ENCODE measurements around the gene TCERG1L.
"Not testable (repeated sequence)": the region's sequence is repeated elsewhere in the genome, so short reads cannot be mapped to it uniquely, and the experiment has no call there.

The TCERG1L gene

DNA sequence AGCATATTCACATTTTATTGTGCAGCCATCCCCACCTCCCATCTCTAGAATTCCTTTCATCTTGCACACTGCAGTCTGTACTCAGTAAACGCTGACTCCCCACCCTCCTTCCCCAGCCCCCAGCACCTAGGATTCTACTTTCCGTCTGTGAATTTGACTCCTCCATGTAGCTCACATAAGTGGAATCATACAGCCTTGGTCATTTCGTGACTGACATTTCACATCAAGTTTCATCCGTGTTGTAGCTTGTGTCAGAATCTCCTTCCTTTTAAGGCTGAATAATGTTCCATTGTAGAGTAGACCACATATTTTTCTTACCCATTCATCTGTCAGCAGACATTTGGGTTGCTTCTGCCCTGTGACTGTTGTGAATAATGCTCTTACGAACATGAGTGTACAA is 26.2 kb upstream of the TCERG1L start:
- Histone ChIP-seq H3K4me3 (ENCODE audit: low read length) (no peak overlapping the region), H2AFZ (ENCODE audit: low read depth, low read length) (no peak overlapping the region), H3K9me3 (ENCODE audit: low read length) (no peaks in the 10 kb centered on the region), H3K36me3 (ENCODE audit: insufficient read depth, low read length) (no peaks in the 10 kb centered on the region), H3K27me3 (ENCODE audit: insufficient read depth, low read length) (no peaks in the 10 kb centered on the region), H3K4me1 (ENCODE audit: insufficient read depth, low read length) (no peaks in the 10 kb centered on the region)

DNA sequence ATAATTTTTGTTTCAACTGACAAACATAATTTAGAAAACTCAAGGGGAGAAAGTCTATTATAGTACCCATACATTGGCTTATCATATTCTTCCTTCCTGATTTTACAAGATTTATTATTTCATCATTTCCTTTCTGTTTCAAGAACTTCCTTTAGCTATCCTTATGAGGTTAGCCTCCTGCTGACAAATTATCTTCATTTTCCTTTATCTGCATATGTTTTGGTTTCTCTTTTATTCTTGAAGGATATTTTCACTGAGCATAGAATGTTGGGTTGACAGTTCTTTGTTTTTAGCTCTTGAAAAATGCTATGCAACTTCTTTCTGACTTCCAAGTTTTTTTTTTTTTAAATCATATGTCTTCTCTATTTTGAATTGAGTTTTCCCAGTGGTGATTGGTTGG is 21.3 kb upstream of the TCERG1L start:
- H3K27me3 ChIP-seq (ENCODE audit: insufficient read depth, low read length): no peaks in the 10 kb centered on the region
- no peaks in the 10 kb centered on the region for H3K9me3 ChIP-seq (ENCODE audit: low read length)
- H3K36me3 ChIP-seq (ENCODE audit: insufficient read depth, low read length): no peaks in the 10 kb centered on the region
- H3K4me3 ChIP-seq (ENCODE audit: low read length): no peak overlapping the region
- H2AFZ ChIP-seq (ENCODE audit: low read depth, low read length): no peak overlapping the region
- H3K4me1 ChIP-seq (ENCODE audit: insufficient read depth, low read length): no peaks in the 10 kb centered on the region

DNA sequence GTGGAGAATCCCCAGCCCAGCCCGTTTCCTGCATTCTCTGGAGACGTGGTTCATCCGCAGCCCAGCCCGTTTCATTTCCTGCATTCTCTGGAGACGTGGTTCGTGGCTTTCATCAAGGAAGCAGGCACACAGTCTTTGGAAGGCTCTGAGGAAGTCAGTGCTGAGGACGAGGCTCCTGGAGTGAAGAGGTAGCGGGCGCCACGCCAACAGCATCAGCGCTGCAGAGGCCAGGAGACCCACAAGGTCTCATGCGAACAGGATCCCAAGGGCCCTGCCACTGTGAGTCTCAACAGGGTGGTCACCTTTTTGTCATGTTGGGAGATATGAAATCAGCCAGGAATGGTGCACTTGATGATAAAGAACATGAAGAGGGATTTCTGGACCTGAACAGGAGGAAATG is 12.4 kb upstream of the TCERG1L start:
- H3K27me3 ChIP-seq (ENCODE audit: insufficient read depth, low read length): peaks cover 4% of the 10 kb centered on the region
- no peaks in the 10 kb centered on the region for H3K9me3 ChIP-seq (ENCODE audit: low read length)
- H3K36me3 ChIP-seq (ENCODE audit: insufficient read depth, low read length): no peaks in the 10 kb centered on the region
- no peak overlapping the region for H3K4me3 ChIP-seq (ENCODE audit: low read length)
- H2AFZ ChIP-seq (ENCODE audit: low read depth, low read length): no peak overlapping the region
- no peaks in the 10 kb centered on the region for H3K4me1 ChIP-seq (ENCODE audit: insufficient read depth, low read length)

- peaks cover 6% of the 10 kb centered on the region for H3K27me3 ChIP-seq (ENCODE audit: insufficient read depth, low read length)
- no peaks in the 10 kb centered on the region for H3K36me3 ChIP-seq (ENCODE audit: insufficient read depth, low read length)
- no peaks in the 10 kb centered on the region for H3K9me3 ChIP-seq (ENCODE audit: low read length)
- H3K4me3 ChIP-seq (ENCODE audit: low read length): no peak overlapping the region
- H2AFZ ChIP-seq (ENCODE audit: low read depth, low read length): no peak overlapping the region
- H3K4me1 ChIP-seq (ENCODE audit: insufficient read depth, low read length): no peaks in the 10 kb centered on the region
Measured at GRCh38 chr10:131323025-131323424, 11.5 kb upstream of the TCERG1L start.

DNA sequence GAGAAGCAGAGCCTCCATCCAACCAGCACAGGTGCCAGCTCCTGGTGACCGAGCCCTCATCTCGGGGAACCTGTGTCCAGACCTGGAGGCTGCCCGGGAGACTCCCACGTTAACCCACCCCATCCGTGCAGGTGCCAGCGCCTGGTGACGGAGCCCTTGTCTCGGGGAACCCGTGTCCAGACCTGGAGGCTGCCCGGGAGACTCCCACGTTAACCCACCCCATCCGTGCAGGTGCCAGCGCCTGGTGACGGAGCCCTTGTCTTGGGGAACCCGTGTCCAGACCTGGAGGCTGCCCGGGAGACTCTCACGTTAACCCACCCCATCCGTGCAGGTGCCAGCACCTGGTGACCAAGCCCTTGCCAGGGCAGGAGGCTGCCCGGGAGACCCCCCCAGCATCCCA is 11.1 kb upstream of the TCERG1L start:
- not testable (repeated sequence) for H3K36me3 ChIP-seq (ENCODE audit: insufficient read depth, low read length); H3K27me3 ChIP-seq (ENCODE audit: insufficient read depth, low read length); H3K4me1 ChIP-seq (ENCODE audit: insufficient read depth, low read length); H3K9me3 ChIP-seq (ENCODE audit: low read length); H3K4me3 ChIP-seq (ENCODE audit: low read length); H2AFZ ChIP-seq (ENCODE audit: low read depth, low read length)

DNA sequence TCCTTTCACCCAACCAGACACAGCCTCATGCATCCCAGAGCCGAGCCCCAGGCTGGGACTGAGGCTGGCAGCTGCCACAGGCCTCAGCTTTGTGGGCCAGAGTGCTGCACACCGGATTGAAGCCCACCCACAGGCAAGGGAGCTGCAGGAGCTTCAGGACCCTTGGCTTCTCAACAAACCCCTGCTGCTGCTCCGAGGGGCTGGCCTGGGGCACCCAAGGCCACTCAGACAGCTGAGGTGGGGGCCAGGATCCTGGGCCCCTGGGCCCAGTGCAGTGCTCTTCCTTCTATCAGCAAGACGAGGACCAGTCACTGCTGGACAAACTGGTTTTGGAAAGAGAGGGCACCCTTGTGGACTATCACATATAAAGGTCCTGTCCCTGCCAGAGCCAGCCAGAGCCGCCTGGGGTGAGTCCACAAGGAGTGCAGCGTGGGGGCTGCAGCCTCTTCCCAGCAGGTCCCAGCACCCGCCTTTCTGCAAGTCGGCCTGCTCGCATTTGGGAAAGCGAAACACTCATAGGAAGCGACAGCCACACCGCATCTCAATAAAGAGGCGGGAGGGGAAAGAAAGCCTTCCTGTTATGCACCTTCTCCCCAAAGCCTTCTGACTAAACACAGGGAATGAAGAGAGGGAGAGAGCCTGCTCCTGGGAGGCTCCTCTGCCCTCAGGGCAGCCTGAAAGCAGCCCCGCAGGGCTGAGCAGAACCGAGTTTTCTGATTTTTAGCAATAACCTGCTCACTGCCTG is 9.5 kb upstream of the TCERG1L start:
- no peaks in the 10 kb centered on the region for H3K9me3 ChIP-seq (ENCODE audit: low read length)
- H3K4me1 ChIP-seq (ENCODE audit: insufficient read depth, low read length): no peaks in the 10 kb centered on the region
- no peak overlapping the region for H3K4me3 ChIP-seq (ENCODE audit: low read length)
- no peaks in the 10 kb centered on the region for H3K36me3 ChIP-seq (ENCODE audit: insufficient read depth, low read length)
- H2AFZ ChIP-seq (ENCODE audit: low read depth, low read length): no peak overlapping the region
- H3K27me3 ChIP-seq (ENCODE audit: insufficient read depth, low read length): peaks cover 9% of the 10 kb centered on the region

GRCh38 chr10:131318814-131319213 is 7.3 kb upstream of the TCERG1L start:
- no peaks in the 10 kb centered on the region for H3K4me1 ChIP-seq (ENCODE audit: insufficient read depth, low read length)
- H3K36me3 ChIP-seq (ENCODE audit: insufficient read depth, low read length): no peaks in the 10 kb centered on the region
- H3K4me3 ChIP-seq (ENCODE audit: low read length): no peak overlapping the region
- no peak overlapping the region for H2AFZ ChIP-seq (ENCODE audit: low read depth, low read length)
- H3K27me3 ChIP-seq (ENCODE audit: insufficient read depth, low read length): peaks cover 19% of the 10 kb centered on the region
- H3K9me3 ChIP-seq (ENCODE audit: low read length): no peaks in the 10 kb centered on the region

DNA sequence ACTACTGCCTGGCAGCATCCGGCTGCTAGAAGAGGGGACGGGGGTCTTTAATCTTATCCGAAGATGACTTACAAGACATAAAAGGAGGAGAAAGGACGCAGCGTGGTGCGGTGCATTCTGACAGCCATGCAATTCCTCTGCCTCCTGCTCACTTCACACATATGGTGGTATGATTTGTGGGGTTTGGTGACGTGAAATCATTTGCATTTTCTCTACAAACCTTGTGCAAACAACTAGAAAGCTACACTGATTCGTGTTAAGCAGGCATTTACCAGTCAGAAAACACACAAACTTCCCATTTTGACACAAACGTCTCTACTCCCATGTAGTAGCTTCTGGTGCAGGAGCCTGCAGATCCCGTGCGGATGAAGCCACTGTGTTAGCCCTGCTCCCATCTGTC is 6.8 kb upstream of the TCERG1L start:
- no peaks in the 10 kb centered on the region for H3K9me3 ChIP-seq (ENCODE audit: low read length)
- no peaks in the 10 kb centered on the region for H3K36me3 ChIP-seq (ENCODE audit: insufficient read depth, low read length)
- peaks cover 23% of the 10 kb centered on the region for H3K27me3 ChIP-seq (ENCODE audit: insufficient read depth, low read length)
- H2AFZ ChIP-seq (ENCODE audit: low read depth, low read length): no peak overlapping the region
- no peaks in the 10 kb centered on the region for H3K4me1 ChIP-seq (ENCODE audit: insufficient read depth, low read length)
- H3K4me3 ChIP-seq (ENCODE audit: low read length): no peak overlapping the region

- Histone ChIP-seq H3K9me3 (ENCODE audit: low read length) (no peaks in the 10 kb centered on the region), H3K36me3 (ENCODE audit: insufficient read depth, low read length) (no peaks in the 10 kb centered on the region), H3K4me1 (ENCODE audit: insufficient read depth, low read length) (no peaks in the 10 kb centered on the region), H3K4me3 (ENCODE audit: low read length) (no peak overlapping the region), H2AFZ (ENCODE audit: low read depth, low read length) (no peak overlapping the region), H3K27me3 (ENCODE audit: insufficient read depth, low read length) (peaks cover 37% of the 10 kb centered on the region)
Measured at GRCh38 chr10:131316321-131317075, 5.0 kb upstream of the TCERG1L start.

- H3K36me3 ChIP-seq (ENCODE audit: insufficient read depth, low read length): no peaks in the 10 kb centered on the region
- no peaks in the 10 kb centered on the region for H3K4me1 ChIP-seq (ENCODE audit: insufficient read depth, low read length)
- H3K27me3 ChIP-seq (ENCODE audit: insufficient read depth, low read length): peaks cover 42% of the 10 kb centered on the region
- H2AFZ ChIP-seq (ENCODE audit: low read depth, low read length): no peak overlapping the region
- no peak overlapping the region for H3K4me3 ChIP-seq (ENCODE audit: low read length)
- peaks cover 1% of the 10 kb centered on the region for H3K9me3 ChIP-seq (ENCODE audit: low read length)
Measured at GRCh38 chr10:131315344-131315743, 3.8 kb upstream of the TCERG1L start.

- Histone ChIP-seq H3K27me3 (ENCODE audit: insufficient read depth, low read length) (peaks cover 46% of the 10 kb centered on the region), H3K4me1 (ENCODE audit: insufficient read depth, low read length) (no peaks in the 10 kb centered on the region), H3K4me3 (ENCODE audit: low read length) (no peak overlapping the region), H2AFZ (ENCODE audit: low read depth, low read length) (no peak overlapping the region), H3K36me3 (ENCODE audit: insufficient read depth, low read length) (no peaks in the 10 kb centered on the region), H3K9me3 (ENCODE audit: low read length) (peaks cover 1% of the 10 kb centered on the region)
Measured at GRCh38 chr10:131314799-131315198, 3.3 kb upstream of the TCERG1L start.

DNA sequence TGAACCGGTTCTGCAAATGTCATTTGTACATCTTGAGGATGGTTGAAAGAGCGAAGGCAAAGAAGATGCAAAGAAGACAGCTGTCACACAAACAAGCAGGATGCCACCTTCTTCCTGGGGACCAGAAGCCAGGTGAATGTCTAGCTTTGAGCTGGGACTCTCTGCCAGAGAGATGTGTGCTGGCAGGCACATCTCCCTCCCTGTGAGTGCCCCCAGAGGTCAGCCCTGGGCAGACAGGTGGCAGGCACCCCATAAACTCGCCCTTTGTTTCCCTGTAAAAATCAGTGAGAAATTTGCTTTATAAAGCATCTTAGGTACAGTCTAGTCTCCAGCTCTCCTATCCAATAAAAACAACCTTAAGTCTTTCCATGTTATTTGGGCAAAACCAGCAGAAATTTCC is 2.6 kb upstream of the TCERG1L start:
- no peaks in the 10 kb centered on the region for H3K36me3 ChIP-seq (ENCODE audit: insufficient read depth, low read length)
- H3K4me1 ChIP-seq (ENCODE audit: insufficient read depth, low read length): no peaks in the 10 kb centered on the region
- peaks cover 49% of the 10 kb centered on the region for H3K27me3 ChIP-seq (ENCODE audit: insufficient read depth, low read length)
- peaks cover 1% of the 10 kb centered on the region for H3K9me3 ChIP-seq (ENCODE audit: low read length)
- H2AFZ ChIP-seq (ENCODE audit: low read depth, low read length): no peak overlapping the region
- no peak overlapping the region for H3K4me3 ChIP-seq (ENCODE audit: low read length)

GRCh38 chr10:131313377-131313776 is 1.9 kb upstream of the TCERG1L start:
- Histone ChIP-seq H3K36me3 (ENCODE audit: insufficient read depth, low read length) (no peaks in the 10 kb centered on the region), H3K27me3 (ENCODE audit: insufficient read depth, low read length) (peaks cover 54% of the 10 kb centered on the region), H3K4me3 (ENCODE audit: low read length) (no peak overlapping the region), H3K4me1 (ENCODE audit: insufficient read depth, low read length) (no peaks in the 10 kb centered on the region), H3K9me3 (ENCODE audit: low read length) (peaks cover 1% of the 10 kb centered on the region), H2AFZ (ENCODE audit: low read depth, low read length) (no peak overlapping the region)

Data from neuron (in vitro differentiated cells).